ENCODE data around the gene HTR7.

Gene HTR7

DNA sequence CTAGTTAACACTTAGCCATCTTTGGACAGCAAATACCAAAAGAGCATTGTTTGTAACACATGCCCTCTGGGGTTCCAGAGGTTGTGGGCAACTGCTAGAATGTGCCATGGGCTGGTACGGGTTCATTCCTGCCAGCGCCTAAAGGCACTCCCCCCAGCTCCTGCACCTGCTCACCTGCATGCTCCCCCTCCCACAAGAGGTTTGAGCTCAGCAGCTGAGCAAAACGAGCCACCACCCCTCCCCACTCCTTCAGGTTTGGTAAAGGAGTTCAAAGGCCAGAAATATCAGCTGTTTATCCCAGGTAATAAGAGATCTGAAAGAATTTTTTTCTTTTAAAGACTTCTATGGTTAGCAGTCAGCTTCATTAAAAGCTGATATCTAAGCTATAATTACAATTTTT, 53.5 kb downstream of the HTR7 start:
- DNase-seq (ENCODE audit: low read depth in 2 of 2) = no peak

DNA sequence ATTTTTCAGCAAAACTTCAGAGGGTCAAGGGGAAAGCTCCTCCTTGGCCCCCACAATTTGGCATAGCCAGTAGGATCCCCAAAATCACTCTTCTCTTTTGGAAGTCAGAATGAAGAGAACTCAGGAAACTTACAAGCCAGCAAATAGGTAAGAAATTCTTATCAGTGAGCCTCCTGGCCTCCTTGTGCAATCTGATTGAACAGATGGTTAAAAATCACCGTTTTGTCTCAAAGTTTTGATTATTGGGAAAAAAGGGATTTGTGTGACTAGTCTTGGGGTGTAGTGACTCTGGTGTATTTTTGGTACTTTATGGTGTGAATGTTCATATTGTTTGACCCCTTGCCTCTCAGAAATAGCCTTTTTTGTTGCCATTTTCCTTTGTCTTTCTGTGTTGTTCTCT, 56.2 kb downstream of the HTR7 start:
- DNase-seq (ENCODE audit: low read depth in 2 of 2) = no peak

GRCh38 chr10:90800232-90800796, 57.5 kb downstream of the HTR7 start:
- DNase-seq (ENCODE audit: low read depth in 2 of 2) = no peak

DNA sequence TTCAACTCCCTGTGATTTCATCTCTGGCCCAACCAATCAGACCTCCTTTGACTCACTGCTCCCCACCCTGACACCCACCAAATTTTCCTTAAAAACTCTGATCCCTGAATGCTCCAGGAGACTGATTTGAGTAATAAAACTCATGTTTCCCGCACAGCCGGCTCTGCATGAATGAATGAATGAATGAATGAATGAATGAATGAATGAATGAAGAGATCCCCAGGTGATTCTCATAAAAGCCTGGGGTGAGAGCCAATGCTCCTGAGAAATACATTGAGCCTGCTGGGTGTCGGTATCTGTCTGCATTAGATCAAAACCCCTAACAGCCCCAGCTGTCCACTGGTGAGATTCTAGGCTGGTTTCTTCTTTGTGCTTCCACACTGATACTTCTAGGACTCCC, 58.7 kb downstream of the HTR7 start:
- DNase-seq (ENCODE audit: low read depth in 2 of 2) = no peak

GRCh38 chr10:90798482-90798881, 59.4 kb downstream of the HTR7 start:
- no peak for DNase-seq (ENCODE audit: low read depth in 2 of 2)

- DNase-seq (ENCODE audit: low read depth in 2 of 2) = no peak
Observed at GRCh38 chr10:90790422-90790821, 67.4 kb downstream of the HTR7 start.

DNA sequence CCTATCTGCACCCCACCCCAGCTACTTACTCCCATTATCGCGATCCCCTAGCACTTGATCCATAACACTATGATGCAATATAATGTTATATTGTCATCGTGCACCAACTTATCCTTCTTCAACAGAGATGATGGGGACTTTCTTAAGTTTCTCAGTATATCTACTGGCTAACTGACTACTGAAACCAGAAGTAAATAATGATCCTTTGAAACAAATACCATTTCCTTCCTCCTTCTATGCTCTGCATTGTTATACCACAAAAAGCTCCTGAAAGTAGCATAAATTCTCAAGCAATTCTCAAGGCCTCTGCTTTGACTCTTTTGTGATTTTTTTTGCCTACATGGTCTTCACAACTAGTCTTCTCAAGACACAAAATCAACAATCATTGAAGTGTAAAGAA, 68.9 kb downstream of the HTR7 start:
- no peak for DNase-seq (ENCODE audit: low read depth in 2 of 2)

- DNase-seq (ENCODE audit: low read depth in 2 of 2) = no peak
Observed at GRCh38 chr10:90788199-90788491, 69.7 kb downstream of the HTR7 start.

DNA sequence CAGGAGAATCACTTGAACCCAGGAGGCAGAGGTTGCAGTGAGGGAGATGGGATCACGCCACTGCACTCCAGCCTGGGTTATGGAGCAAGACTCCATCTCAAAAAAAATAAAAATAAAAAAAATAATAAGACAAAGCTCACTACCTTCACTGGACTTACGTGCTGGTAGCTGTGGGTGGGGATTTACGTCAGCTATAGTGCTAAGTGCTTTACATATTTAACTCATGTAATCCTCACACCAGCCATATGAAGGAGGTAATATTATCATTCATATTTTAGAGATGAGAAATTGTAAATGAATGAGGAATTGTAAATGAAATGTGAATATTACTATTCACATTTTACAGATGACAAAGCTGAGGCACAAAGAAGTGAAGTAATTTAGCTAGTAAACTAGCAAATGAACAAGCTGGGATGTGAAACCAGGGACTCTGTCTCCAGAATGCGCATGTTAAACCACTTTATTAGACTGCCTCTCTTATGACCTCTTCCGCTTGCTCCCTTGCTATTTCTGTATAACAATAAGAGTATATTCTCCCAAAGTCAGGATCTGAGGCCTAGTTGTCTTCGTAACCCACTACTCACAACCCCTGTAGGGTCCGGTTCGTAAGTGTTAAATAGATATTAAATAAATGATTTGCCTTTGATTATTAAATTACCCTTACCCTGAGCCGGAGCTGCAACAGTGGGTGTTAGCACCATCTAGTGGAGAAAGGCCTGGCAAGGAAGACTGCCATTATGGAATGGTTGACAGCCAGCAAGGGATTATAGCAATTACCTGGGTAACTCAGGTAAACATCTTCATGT, 70.2 kb downstream of the HTR7 start:
- no peak for DNase-seq (ENCODE audit: low read depth in 2 of 2)

- no peak for DNase-seq (ENCODE audit: low read depth in 2 of 2)
Observed at GRCh38 chr10:90785782-90786181, 72.1 kb downstream of the HTR7 start.

GRCh38 chr10:90784771-90785170, 73.1 kb downstream of the HTR7 start:
- no peak for DNase-seq (ENCODE audit: low read depth in 2 of 2)

DNA sequence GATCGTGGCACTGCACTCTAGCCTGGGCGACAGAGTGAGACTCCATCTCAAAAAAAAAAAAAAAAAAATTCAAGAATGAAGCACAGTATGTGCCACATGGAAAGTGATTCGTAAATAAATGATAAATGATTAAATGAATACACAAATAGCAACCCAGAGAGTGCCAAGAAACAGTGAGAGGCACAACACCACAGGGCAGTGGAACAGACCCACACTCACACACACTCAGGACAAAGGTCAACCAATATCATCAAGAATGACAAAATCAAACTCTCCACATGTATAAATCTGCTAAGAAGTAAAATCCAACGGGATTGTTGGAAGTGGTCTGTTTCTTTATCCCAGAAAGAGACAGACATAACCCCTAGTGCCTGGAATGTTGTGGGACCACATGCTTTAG, 77.4 kb downstream of the HTR7 start:
- no peak for DNase-seq (ENCODE audit: low read depth in 2 of 2)

GRCh38 chr10:90779548-90779947, 78.3 kb downstream of the HTR7 start:
- DNase-seq (ENCODE audit: low read depth in 2 of 2) = no peak

DNA sequence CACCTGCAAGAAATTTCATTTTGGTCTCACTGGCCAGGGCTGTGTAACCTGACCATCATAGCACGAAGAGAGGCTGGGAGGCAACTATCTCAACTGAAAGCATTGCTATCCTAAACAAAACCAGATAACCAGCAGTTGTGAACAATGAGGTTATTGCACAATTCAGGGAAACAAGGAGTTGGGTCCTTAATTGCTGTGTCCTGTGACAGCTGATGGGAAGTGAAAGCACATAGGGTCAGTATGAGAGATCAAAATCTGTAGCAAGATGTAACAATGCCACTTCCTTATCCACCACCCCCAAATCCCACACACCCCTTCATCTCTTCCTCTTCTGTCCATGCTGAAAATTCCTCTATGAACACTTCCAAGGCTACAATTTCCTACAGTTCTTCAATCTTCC, 80.2 kb downstream of the HTR7 start:
- no peak for DNase-seq (ENCODE audit: low read depth in 2 of 2)

- DNase-seq (ENCODE audit: low read depth in 2 of 2) = no peak
Observed at GRCh38 chr10:90775351-90776028, 82.3 kb downstream of the HTR7 start.

- no peak for DNase-seq (ENCODE audit: low read depth in 2 of 2)
Observed at GRCh38 chr10:90769946-90770841, 87.6 kb downstream of the HTR7 start.

GRCh38 chr10:90751107-90751997, 106.5 kb downstream of the HTR7 start:
- DNase-seq (ENCODE audit: low read depth in 2 of 2) = peak in 1 of 2 donors; percentile 4

- DNase-seq (ENCODE audit: low read depth in 2 of 2) = no peak
Observed at GRCh38 chr10:90746829-90747228, 111.0 kb downstream of the HTR7 start.

DNA sequence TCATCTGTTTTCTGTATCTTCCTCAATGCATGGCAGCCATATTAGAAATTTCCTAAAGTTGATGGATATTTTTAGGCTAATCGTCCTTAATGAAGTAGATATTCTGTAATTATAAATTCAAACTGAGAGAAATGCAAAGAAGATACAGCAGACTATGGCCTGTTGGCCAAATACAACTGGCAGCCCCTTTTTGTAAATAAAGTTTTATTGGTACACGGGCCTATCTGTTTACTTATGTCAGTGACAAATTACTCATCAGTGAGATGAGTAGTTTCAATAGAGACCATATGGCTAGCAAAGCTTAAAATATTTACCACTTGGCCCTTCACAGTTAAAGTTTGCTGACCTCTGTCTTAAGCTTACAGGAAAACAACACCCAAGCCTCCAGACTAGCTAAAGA, 112.3 kb downstream of the HTR7 start:
- no peak for DNase-seq (ENCODE audit: low read depth in 2 of 2)

DNA sequence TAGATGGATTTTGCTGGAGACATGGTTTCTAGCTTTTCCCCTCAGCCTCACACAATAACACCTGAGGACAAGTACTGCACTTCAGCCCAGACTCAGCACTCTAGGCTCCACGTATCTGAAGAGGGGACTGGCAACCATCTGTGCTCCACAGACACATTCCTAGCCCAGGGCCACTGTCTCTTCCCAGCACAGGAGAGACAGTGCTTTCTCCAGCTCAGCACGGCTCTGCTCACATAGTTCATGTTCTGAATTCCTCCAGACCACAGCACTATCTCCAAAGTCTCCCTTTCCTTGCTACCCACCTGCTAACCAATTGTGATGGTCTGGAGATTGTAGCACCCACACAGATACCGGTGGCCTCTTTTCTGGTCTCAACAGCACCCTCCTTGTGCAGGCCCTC, 114.5 kb downstream of the HTR7 start:
- DNase-seq (ENCODE audit: low read depth in 2 of 2) = no peak

GRCh38 chr10:90741926-90742565, 115.8 kb downstream of the HTR7 start:
- DNase-seq (ENCODE audit: low read depth in 2 of 2) = no peak
